GM23338 (cell line): ENCODE measurements around the gene PLAAT3.

Experiments used
- CREB1 ChIP-seq: fragments of 250-450 bp; sonication (Bioruptor Pico); IDR thresholded peaks from 2 replicates; pipeline ENCODE4 v1.5.0; 2020; ENCODE audit warnings: low read depth, mild to moderate bottlenecking, moderate library complexity
- CTCF ChIP-seq, 2 experiments: fragments of 200-600 bp in 1 of 2; sonication (generic) in 1 of 2; conservative IDR thresholded peaks; 2 replicates each; pipeline versions ENCODE4 v1.5.1 to v1.6.1; 2016 to 2017; ENCODE audit warnings: antibody characterized with exemption in 2 of 2, low read depth in 2 of 2, mild to moderate bottlenecking in 2 of 2, moderate library complexity in 1 of 2
- ETS1 ChIP-seq: IDR thresholded peaks from 2 replicates; pipeline ENCODE4 v1.6.1; 2016; ENCODE audit warnings: antibody characterized with exemption
- EZH2 ChIP-seq: fragments of 200-600 bp; sonication (generic); IDR thresholded peaks from one replicate; pipeline ENCODE4 v1.8.0; 2017; ENCODE audit warnings: antibody characterized with exemption, mild to moderate bottlenecking, low read depth; ENCODE audit not compliant: unreplicated experiment
- EZH2phosphoT487 ChIP-seq: fragments of 200-600 bp; sonication (generic); IDR thresholded peaks from one replicate; pipeline ENCODE4 v1.8.1; 2018; ENCODE audit warnings: antibody characterized with exemption; ENCODE audit not compliant: unreplicated experiment
- JUNB ChIP-seq: IDR thresholded peaks from one replicate; pipeline ENCODE4 v1.6.1; 2016; ENCODE audit warnings: antibody characterized with exemption; ENCODE audit not compliant: unreplicated experiment
- NANOG ChIP-seq: IDR thresholded peaks from 2 replicates; pipeline ENCODE4 v1.6.1; 2016; ENCODE audit warnings: antibody characterized with exemption, borderline replicate concordance
- POLR2AphosphoS5 ChIP-seq: IDR thresholded peaks from 2 replicates; pipeline ENCODE4 v1.6.1; 2016; ENCODE audit warnings: antibody characterized with exemption, low read depth
- REST ChIP-seq: IDR thresholded peaks from one replicate; pipeline ENCODE4 v1.6.1; 2018; ENCODE audit warnings: antibody characterized with exemption; ENCODE audit not compliant: unreplicated experiment
- STAT1 ChIP-seq: IDR thresholded peaks from one replicate; pipeline ENCODE4 v1.6.1; 2016; ENCODE audit warnings: antibody characterized with exemption; ENCODE audit not compliant: unreplicated experiment
- ZNF114 ChIP-seq: fragments of 250-450 bp; sonication (Bioruptor Pico); IDR thresholded peaks from 2 replicates; pipeline ENCODE4 v1.5.0; 2020; ENCODE audit warnings: mild to moderate bottlenecking, moderate library complexity
- ZNF331 ChIP-seq: fragments of 250-450 bp; sonication (Bioruptor Pico); IDR thresholded peaks from 2 replicates; pipeline ENCODE4 v1.5.0; 2020; ENCODE audit warnings: low read depth, mild to moderate bottlenecking, moderate library complexity
- TF ChIP-seq, protein P1 (sequence below): fragments of 250-450 bp; sonication (Bioruptor Pico); IDR thresholded peaks from 2 replicates; pipeline ENCODE4 v1.5.0; 2020; ENCODE audit warnings: mild to moderate bottlenecking, moderate library complexity

GRCh38 chr11:63535734-63536133 lies 78.5 kb downstream of the PLAAT3 start:
- TF ChIP-seq EZH2, result no peak
- TF ChIP-seq CTCF (conservative IDR thresholded peaks at IDR 0.05; ENCODE audit: low read depth in 2 of 2), result no peak
- no peak for TF ChIP-seq POLR2AphosphoS5
- TF ChIP-seq EZH2phosphoT487, result no peak
- TF ChIP-seq REST, result no peak
- TF ChIP-seq JUNB, result no peak
- TF ChIP-seq ETS1, result no peak
- no peak for TF ChIP-seq CREB1 (CRISPR knock-in tag)
- TF ChIP-seq NANOG, result no peak
- no peak for TF ChIP-seq ZNF114 (CRISPR knock-in tag)
- no peak for TF ChIP-seq STAT1
- no peak for TF ChIP-seq ZNF331 (CRISPR knock-in tag)
- TF ChIP-seq, protein P1, sequence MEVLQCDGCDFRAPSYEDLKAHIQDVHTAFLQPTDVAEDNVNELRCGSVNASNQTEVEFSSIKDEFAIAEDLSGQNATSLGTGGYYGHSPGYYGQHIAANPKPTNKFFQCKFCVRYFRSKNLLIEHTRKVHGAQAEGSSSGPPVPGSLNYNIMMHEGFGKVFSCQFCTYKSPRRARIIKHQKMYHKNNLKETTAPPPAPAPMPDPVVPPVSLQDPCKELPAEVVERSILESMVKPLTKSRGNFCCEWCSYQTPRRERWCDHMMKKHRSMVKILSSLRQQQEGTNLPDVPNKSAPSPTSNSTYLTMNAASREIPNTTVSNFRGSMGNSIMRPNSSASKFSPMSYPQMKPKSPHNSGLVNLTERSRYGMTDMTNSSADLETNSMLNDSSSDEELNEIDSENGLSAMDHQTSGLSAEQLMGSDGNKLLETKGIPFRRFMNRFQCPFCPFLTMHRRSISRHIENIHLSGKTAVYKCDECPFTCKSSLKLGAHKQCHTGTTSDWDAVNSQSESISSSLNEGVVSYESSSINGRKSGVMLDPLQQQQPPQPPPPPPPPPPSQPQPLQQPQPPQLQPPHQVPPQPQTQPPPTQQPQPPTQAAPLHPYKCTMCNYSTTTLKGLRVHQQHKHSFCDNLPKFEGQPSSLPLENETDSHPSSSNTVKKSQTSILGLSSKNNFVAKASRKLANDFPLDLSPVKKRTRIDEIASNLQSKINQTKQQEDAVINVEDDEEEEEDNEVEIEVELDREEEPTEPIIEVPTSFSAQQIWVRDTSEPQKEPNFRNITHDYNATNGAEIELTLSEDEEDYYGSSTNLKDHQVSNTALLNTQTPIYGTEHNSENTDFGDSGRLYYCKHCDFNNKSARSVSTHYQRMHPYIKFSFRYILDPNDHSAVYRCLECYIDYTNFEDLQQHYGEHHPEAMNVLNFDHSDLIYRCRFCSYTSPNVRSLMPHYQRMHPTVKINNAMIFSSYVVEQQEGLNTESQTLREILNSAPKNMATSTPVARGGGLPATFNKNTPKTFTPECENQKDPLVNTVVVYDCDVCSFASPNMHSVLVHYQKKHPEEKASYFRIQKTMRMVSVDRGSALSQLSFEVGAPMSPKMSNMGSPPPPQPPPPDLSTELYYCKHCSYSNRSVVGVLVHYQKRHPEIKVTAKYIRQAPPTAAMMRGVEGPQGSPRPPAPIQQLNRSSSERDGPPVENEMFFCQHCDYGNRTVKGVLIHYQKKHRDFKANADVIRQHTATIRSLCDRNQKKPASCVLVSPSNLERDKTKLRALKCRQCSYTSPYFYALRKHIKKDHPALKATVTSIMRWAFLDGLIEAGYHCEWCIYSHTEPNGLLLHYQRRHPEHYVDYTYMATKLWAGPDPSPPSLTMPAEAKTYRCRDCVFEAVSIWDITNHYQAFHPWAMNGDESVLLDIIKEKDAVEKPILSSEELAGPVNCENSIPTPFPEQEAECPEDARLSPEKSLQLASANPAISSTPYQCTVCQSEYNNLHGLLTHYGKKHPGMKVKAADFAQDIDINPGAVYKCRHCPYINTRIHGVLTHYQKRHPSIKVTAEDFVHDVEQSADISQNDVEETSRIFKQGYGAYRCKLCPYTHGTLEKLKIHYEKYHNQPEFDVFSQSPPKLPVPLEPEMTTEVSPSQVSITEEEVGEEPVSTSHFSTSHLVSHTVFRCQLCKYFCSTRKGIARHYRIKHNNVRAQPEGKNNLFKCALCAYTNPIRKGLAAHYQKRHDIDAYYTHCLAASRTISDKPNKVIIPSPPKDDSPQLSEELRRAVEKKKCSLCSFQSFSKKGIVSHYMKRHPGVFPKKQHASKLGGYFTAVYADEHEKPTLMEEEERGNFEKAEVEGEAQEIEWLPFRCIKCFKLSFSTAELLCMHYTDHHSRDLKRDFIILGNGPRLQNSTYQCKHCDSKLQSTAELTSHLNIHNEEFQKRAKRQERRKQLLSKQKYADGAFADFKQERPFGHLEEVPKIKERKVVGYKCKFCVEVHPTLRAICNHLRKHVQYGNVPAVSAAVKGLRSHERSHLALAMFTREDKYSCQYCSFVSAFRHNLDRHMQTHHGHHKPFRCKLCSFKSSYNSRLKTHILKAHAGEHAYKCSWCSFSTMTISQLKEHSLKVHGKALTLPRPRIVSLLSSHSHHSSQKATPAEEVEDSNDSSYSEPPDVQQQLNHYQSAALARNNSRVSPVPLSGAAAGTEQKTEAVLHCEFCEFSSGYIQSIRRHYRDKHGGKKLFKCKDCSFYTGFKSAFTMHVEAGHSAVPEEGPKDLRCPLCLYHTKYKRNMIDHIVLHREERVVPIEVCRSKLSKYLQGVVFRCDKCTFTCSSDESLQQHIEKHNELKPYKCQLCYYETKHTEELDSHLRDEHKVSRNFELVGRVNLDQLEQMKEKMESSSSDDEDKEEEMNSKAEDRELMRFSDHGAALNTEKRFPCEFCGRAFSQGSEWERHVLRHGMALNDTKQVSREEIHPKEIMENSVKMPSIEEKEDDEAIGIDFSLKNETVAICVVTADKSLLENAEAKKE, result no peak
